Uterus (tissue), 2 donors: Measurements from ENCODE around the gene KCNQ4.

Experiments
- CTCF ChIP-seq, 4 experiments: fragments of 200-600 bp in 2 of 4; fragments of 450-650 bp in 2 of 4; sonication (generic) in 2 of 4; IDR thresholded peaks; one replicate each; pipeline ENCODE4 v1.5.1; 2016 to 2019; ENCODE audit warnings: antibody characterized with exemption in 4 of 4, mild to moderate bottlenecking in 2 of 4, moderate library complexity in 1 of 4
- POLR2A ChIP-seq, 2 donors: fragments of 450-650 bp; IDR thresholded peaks; one replicate each; pipeline ENCODE4 v1.6.1; 2016; ENCODE audit warnings: antibody characterized with exemption in 2 of 2, mild to moderate bottlenecking in 1 of 2, moderate library complexity in 1 of 2

DNA sequence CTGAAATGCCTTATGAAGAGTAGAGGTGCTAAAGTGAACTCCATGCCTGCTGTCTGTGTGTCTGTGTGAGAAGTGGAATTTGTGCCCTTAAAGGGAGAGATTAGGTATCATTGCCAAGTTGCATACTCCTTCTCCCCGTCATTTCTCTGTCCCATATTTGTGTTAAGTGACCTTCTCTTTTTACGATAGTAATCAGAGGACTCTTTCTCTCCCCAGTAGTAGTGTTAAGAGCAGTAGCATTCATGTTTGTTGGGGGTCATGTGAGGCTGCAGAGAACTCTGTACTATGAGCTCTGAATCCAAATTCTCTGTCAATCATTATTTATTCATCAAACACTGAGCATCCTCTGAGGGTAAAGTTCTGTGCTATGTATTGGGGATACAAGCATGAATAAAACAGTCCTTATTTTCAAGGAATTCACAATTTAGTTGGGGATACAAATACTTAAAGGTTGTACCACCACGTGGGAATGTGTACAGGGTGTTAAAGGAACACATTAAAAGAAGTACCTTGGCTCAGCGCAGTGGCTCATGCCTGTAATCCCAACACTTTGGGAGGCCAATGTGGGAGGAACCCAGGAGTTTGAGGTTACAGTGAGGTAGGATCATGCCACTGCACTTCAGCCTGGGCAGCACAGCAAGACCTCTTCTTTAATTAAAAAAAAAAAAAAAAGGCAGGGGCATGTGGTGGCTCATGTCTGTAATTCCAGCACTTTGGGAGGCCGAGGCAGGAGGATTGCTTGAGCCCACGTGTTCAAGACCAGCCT lies 24.8 kb upstream of the KCNQ4 start:
- no peak for TF ChIP-seq CTCF (IDR thresholded peaks at IDR 0.05)
- TF ChIP-seq POLR2A (IDR thresholded peaks at IDR 0.05): no peak
